GM18520 (cell line): ENCODE measurements around the gene AGAP1.
"Not testable (repeated sequence)": the region's sequence is repeated elsewhere in the genome, so short reads cannot be mapped to it uniquely, and the experiment has no call there.

ENCODE experiments used
- ATAC-seq: cut with Tn5 transposase; IDR thresholded peaks from one replicate; pipeline ENCODE4 v1.9.1; 2021; ENCODE audit not compliant: unreplicated experiment

Gene AGAP1

DNA sequence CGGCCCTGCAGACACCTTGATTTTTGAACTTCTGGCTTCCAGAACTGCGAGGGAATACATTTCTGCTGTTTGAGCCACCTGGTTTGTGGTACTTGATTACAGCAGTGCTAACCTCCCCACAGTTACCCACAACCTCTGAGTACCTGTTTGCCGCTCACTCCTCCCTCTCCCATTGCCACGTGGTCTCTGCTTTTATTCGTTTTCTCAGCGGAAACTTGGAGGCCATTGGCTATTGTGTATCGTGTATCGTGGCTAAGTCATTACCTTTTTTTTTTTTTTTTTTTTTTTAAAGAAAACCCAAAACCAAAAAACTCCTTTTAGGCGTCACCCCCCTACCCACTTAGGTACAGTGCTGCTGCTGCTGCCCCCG is 90.8 kb downstream of the AGAP1 start:
- ATAC-seq = no peak

DNA sequence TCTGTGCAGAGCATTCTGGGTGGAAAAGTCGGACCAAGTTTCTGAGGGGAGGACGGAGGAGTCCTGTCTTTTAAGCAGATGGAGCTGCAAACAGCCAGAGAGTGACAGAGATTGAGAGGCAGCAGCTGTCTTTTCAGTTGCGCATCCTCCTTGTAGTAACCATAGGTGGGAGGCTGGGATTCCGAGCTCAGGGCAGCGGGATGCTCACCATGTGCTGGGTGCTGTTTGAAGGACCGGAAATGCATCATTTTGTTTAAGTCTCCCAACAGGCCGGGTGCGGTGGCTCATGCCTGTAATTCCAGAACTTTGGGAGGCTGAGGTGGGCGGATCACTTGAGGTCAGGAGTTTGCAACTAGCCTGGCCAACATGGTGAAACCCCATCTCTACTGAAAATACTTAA is 93.4 kb downstream of the AGAP1 start:
- no peak for ATAC-seq

DNA sequence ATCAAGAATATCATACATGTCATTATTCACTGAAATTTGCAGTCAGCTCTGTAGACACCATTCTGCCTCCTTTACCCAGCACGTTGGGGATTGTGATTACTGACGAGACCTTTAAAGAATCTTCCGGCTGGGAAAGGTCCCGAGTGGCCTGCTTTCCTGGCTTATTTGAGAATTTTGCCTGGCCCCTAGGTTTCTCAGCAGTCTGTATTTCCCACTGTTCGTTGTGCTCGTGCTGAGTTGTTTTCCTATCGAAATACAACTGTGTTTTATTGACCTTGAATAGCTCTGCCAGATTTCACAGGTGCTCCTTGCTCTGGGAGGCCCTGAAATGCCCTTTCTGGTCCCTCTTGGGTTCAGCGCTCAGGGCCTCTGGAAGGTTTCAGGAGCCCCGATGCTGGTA is 94.9 kb downstream of the AGAP1 start:
- ATAC-seq = no peak

DNA sequence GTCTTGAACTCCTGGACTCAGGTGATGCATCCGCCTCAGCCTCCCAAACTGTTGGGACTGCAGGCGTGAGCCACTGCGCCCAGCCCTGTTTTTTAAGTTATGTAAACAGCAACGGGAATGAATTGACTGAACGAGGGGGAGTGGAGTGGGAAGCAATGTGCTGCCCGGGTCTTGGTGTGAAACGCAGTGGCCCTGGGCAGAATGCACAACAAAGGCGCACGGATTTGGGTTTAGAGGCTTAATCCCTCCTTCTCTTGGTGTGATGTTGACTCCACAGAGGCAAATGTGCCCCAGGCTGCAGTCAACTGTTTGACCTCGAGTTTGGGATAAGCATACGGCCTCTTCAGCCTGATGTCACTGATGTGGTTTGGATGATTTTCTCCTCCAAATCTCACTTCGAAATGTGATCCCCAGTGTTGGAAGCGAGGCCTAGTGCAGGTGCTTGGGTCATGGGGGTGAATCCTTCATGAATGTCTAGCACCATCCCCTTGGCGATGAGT is 97.4 kb downstream of the AGAP1 start:
- ATAC-seq = no peak

DNA sequence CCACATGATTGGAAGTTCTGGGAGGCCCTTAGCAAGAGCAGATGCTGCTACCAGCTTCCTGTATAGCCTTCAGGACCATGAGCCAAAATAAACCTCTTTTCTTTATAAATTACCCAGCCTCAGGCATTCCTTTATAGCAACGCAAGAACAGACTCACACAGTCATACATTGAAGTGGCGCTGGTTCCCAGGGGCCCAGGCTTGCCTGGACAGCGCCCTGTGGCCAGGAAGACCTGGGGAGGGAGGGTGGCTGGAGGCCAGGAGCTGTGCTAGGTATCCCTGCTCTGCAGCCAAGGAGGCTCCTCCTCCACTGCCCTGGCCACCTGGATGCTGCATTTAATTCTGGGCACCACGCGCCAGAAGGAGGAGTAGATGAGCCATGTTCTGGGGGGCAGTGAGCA is 98.1 kb downstream of the AGAP1 start:
- no peak for ATAC-seq

DNA sequence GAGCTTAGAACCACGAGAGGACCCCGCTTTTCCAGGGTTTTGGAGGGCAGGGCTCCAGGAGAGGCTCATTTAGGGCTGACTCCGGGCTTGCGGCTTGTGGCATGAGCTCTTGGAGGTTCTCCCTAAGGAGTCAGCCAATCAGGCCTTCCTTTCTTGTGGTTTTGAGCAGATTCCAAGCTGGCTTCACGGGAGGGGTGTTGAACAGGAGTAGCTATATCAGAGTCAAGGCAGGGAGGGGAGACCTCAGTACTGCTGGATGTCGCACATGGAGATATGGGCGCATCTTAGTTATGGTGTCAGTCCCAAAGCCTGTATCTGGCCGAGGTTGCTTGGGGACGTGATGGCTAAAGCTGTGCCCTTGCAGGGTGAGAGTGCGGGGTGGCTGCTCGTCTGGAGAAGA is 98.6 kb downstream of the AGAP1 start:
- no peak for ATAC-seq

DNA sequence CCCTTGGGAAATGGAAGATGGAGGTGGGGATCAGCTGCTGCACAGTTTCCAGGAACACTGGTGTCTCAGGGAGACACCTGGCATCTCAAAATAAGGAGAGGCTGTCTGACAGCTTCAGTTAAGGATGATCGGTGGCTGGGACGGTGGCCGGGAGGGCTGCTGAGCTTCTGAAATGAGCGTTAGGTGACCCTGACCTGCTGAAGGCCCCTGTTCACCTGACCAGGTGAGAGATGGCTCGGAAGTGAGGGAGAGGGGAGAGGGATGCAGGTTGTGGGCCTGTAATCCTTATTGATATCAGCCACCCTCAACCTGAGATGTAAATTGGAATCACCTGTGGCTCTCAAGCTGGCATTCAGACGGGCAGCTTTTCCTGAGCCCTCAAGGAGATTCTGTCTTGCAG is 99.0 kb downstream of the AGAP1 start:
- ATAC-seq = no peak

DNA sequence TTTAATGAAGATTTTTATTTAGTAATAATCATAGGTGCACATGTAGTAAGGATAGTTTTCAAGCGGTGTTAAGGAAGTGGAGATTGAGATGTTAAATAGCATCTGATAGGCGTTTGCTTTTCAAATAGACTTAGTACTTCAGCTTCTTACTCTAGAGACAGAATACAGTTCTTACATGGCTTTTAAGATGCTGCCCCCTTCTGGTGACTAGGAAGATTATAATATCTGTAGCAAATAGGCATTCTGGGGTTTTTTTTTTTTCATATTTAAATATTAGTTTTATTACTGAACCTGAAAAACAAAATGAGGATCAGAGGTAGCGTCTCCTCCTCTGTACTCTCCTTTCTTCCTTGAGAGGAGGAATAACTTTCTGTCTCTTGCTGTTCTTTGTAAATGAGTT is 100.2 kb downstream of the AGAP1 start:
- no peak for ATAC-seq

DNA sequence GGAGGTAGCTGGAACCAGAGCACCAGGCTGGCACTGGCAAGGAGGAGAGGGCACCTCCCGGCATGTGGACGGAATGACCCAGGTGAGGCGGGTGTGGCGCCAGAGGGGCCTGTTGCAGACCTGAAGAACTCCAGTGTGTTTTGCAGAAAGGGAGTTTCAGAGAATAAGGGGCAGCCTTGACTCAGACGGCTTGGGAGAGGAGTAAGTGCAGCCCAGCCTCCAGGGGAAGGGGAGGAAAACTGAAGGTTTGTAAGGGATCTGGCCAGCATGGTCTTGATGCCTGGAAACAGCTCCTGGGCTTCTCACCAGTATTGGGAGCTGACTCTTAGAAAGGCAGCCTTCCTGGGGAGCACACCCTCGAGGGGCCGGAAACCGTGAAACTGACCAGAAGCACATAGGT is 101.1 kb downstream of the AGAP1 start:
- no peak for ATAC-seq

DNA sequence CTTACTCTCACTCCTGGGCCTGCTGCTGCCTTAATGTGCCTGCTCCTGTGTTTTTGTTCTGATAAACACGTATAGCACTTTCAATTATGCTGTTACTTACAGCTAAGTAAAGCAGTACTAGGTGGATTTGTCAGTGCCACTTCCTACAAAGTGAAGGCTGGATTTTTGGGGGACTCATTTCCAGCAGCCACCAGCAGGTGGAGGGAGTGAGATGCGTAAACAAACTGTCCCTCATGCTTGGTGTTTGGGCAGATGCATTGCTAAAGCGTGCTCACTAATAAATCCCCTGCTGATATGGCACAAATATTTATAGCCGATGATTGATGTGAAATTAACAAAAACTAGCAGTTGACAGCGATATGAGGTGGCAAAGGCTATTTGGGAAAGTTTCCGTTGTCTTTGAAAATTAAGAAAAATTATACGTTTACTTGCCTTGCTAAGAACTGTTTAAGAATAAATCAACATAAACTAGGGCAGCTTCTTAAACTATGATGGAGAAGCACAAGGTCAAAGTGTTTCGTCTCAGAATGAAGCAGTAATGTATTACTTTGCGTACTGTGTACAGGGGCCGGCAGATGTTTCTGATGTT is 101.7 kb downstream of the AGAP1 start:
- no peak for ATAC-seq

DNA sequence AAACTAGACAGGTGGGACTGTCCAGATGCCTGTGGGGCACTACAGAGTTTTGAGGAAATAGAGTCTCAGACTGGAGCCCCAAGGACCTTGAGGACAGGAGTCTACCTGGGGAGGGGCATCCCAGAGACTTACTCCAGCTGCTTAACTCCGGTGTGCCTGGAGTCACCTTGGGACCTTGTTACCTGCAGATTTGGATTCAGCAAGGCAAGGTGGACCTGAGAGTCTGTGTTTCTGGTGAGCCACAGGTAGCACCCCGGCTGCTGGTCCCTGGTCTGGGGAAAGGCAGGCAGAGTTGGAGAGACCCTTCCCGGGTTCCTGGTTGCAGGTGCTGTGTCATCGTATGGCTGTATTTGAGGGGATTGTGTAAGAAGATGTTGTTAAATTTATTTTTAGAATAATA is 102.4 kb downstream of the AGAP1 start:
- no peak for ATAC-seq

DNA sequence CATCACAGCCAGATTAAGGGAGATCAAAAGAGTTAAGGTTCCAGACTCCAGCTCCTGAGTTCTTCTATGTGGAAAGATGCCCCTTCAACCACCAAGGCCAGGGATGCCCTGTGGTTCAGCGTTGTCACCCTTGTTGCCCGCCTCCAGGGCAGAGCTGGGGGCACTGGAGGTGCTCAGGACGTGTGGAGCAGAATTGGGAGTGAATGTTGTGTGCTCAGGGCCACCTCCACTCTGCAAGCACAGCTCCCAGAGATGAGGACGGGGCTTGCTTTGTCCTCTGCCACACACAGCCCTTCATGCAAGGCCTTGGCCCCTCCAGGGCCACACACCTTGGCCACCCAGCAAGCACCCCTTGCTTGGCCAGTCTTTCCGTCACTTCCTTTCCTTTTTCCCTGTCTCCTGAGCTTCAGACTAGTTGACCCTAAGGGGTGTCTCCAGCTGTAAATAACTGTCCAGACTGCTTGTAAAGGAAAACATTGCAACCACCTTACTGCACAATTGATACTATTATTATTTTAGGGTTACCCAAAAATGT is 103.3 kb downstream of the AGAP1 start:
- ATAC-seq = no peak

DNA sequence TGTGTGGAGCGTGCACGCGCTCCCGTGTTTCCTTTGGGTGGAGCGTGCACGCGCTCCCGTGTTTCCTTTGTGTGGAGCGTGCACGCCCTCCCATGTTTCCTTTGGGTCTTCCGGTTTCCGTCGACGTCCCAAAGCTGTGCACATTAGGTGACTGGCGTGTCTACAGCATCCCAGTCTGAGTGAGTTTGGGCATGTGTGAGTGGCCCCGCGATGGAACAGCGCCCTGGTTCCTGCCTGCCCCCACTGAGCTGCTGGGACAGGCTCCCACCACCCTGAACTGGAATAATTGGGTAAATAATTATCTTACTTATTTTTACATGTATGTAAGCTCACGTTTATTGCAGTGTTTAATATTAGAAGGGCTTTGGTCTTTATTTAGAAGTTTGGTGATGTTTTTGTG is 104.2 kb downstream of the AGAP1 start:
- ATAC-seq = no peak

DNA sequence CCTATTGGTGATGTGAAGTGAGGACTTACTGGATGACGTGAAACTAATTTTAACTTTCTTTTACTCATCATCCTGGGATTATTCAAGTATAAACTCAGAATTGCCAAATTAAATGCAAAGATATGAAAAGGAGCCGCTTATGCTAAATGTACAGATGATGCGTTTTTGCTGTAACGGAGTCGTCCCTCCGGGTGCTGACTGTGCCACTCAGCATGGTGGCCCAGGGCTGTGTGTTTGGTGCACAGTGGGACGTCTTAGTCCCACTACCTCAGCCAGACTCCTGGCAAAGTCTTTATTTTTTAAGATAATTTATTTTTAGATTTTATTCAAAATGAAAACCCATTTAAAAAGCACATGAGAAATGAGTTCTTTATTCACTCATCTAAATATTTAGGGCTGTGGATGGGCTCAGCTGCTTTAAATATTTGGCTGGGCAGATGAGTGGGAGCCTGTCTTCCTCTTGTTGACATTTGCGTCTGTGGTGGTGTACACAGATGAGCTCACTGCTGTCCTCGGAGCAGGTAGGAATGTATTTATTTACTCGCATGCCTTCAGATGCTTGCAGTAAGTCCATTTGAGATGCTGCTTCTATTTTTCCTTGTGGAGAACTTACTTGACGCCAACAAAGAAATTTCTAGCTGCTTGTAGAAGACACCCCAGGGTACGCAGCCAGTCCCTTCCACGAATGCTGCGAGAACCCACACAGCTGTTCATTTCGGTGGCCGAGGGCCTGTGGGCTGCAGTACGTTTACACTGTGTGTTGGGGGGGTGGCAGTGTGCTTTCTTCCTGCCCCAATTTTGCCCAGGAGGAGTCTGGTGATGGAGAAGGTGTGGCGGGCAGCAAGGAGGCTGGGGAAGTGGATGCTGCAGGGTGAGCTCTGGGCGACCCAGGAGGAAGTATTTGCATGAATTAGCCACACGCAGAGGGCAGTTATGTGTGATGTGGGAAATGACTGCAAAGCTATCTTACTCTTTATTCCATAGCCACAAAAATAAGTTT is 105.0 kb downstream of the AGAP1 start:
- ATAC-seq = no peak

DNA sequence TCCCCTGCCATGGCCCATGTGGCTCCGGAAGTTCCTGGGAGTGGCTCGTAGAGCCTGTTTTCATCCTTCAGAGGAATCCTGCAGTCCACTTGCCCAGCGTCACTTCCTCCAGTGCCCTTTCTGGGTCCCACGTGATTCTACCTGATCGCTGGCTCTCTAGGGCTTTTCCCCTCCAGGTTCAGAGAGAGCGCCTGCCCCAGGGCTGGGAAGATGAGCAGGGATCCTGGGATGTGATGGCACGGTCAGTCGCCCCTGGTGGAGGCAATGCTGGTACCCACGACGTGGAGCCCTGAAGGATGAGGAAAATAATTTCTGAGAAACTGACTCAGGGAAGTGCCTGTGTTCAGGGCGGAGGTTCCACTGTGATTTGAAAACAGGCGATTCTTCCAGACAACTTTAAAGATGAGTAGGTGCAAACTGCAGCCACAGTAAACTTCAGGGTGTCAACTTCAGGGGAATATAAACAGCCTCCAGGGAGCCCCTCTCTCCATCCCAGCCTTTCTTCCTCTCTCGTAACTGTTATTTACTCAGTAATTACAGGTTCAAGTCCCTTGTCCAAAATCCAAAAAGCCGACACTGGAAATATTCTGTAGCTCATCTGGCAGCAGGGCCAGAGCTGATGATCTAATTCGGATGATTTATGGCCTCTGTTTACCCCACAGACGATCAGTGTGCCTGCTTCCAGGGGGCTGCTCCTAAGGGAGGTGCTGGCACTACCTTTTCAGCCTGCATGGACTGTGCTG is 105.9 kb downstream of the AGAP1 start:
- no peak for ATAC-seq

DNA sequence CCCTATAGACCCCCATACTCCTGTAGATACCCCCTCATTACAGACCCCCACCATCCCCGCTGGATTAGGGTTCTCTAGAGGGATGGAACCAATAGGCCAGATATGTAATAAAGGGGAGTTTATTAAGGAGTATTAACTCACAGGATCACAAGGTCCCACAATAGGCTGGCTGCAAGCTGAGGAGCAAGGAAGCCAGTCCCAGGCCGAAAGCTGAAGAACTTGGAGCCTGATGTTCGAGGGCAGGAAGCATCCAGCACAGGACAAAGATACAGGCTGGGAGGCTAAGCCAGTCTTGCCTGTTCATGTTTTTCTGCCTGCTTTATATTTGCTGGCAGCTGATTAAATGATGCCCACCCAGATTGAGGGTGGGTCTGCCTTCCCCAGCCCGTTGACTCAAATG is 106.6 kb downstream of the AGAP1 start:
- ATAC-seq = no peak

DNA sequence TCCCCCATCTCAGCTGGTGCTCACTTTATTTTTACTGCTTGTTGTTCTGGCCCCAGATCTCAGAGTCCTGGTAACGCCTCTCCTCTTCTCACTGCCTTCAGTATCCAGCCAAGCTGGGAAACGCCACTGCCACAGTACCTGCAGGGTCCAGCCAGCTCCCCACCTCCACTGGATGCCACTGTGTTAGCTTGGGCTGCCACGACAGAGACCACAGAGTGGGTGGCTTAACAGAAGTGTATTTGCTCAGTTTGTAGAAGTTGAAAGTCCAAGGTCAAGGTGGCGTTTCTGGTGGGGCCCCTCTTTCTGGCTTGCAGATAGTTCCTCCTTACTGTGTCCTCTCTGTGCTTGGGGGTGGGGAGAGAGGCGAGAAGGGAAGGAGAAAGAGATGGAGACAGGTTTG is 107.1 kb downstream of the AGAP1 start:
- no peak for ATAC-seq

DNA sequence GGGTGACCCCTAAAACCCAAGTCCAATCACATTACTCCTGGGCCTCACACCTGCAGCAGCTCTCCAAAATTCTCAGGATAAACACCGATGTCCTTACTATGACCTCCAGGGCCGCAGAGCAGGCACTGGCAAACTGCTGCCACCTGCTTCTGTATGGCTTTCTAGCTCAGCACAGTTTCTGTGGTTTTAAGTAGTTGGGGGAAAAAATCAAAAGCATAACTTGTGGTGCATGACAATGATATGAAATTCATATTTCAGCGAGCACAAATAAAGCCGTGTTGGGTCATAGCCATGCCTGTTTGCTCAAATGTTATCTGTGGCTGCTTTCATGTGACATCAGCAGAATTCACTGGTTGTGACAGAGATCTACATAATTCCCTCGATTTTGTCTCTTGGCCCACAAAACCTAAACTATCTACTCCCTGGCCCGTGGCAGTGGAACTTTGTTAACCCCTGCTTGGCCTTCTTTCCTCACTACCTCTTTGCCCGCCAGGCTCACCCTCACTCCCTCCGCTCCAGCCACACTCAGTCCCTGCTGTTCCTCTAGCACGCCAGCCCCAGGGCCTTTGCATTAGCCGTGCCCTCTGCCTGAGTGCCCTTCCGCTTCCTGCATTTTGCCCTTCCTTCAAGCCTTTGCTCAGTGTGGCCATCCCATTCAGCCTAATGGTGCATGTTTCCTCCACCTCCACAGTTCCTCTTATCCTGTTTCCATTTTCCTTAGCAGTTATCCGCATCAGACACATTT is 108.3 kb downstream of the AGAP1 start:
- no peak for ATAC-seq

DNA sequence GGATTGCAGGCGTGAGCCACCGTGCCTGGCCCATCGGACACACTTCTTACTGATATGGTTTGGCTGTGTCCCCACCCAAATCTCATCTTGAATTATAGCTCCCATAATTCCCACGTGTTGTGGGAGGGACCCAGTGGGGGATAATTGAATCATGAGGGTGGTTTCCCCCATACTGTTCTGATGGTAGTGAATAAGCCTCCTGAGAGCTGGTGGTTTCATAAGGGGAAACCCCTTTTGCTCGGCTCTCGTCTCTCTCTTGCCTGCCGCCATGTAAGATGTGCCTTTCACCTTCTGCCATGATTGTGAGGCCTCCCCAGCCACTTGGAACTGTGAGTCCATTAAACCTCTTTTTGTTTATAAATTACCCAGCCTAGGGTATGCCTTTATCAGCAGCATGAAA is 109.1 kb downstream of the AGAP1 start:
- ATAC-seq = not testable (repeated sequence)

DNA sequence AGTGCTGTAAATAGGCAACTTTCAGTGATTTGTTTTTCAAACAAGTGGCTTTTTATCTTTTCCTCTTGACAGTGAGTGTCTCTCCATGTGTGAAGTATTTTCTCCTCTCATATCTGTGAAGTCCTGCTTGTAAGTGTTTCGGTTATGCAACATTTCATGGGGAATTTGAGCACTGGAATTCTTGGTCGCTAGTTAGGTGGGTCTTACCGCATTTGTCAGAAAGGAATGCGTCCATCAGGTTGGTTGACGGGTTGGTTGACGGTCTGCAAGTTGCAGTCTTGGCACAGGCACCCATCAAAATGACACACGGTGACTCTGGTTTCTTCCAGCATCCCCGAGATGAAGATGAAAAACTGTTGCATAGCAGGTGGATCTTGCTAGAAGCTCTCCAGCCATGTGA is 109.8 kb downstream of the AGAP1 start:
- ATAC-seq = no peak
